Pancreas (tissue), 10 donors: ENCODE data around the gene TTLL8. TPM values are rescaled to one million over a fixed set of nuclear protein-coding genes. Genes with fewer than 3 reads are reported as not detected.

ENCODE experiments used
- ATAC-seq, 4 donors: fragments of 200-7000 bp; cut with Tn5 transposase; one replicate each; pipeline versions ENCODE4 v1.8.0 to v1.9.1; 2020; ENCODE audit warnings: mild to moderate bottlenecking in 4 of 4, moderate library complexity in 4 of 4
- DNase-seq, 6 donors: peaks; one replicate each; pipeline ENCODE4 v3.0.0-alpha.2; 2020
- FAIRE-seq: peaks from 2 replicates; lab custom pipeline; 2012; peaks lifted over from hg19 to GRCh38; lab: Jason Lieb, UNC
- H3K27ac ChIP-seq, 4 donors: fragments of 200-600 bp; sonication (generic); 1 replicate in 3 of 4; 2 replicates in 1 of 4; pipeline versions ENCODE4 v1.5.0 to v1.8.0; 2020
- H3K27me3 ChIP-seq, 4 donors: fragments of 200-600 bp; one replicate each; pipeline ENCODE4 v1.8.0; 2021
- H3K36me3 ChIP-seq, 3 donors: fragments of 200-600 bp; sonication (generic) in 1 of 3; one replicate each; pipeline versions ENCODE4 v1.5.0 to v1.8.0; 2020 to 2021
- H3K4me1 ChIP-seq, 3 donors: fragments of 200-600 bp; one replicate each; pipeline ENCODE4 v1.8.0; 2021
- H3K4me3 ChIP-seq, 4 donors: fragments of 200-600 bp; sonication (generic) in 2 of 4; one replicate each; pipeline versions ENCODE4 v1.5.0 to v1.8.0; 2020 to 2021
- H3K9me3 ChIP-seq, 4 donors: fragments of 200-600 bp; one replicate each; pipeline ENCODE4 v1.8.0; 2021
- CTCF ChIP-seq, 4 donors: fragments of 200-600 bp; sonication (generic) in 3 of 4; IDR thresholded peaks; one replicate each; pipeline versions ENCODE4 v1.5.0 to v1.8.0; 2021; ENCODE audit warnings: antibody characterized with exemption in 4 of 4
- WGBS, 2 donors: extraction: QIAGEN DNeasy Blood & Tissue Kit; methylation state at CpG; one replicate each; pipeline ENCODE4 v1.1.7; 2013; 5-methylcytosine and 5-hydroxymethylcytosine counted together
- intact Hi-C, 3 donors: fragments of 100-400 bp; cut with DNase I; formaldehyde crosslinking; loops; one replicate each; pipeline versions ENCODE4 v1.11.1 to v1.14.2; 2022
- polyA plus RNA-seq, 2 donors: library from polyadenylated mRNA; stranded (reverse); fragments of 200-250 nt; gene quantifications; one replicate each; pipeline ENCODE4 v1.2.3, GENCODE V29; 2013
- total RNA-seq, 6 donors: library from RNA; stranded (reverse); fragmentation: NEBNext Ultra II Directional in 4 of 6; extraction: Animal tissue kit (Norgen Biotek cat#: 25700) in 4 of 6; gene quantifications; one replicate each; pipeline versions ENCODE4 v1.2.1 to v1.2.4, GENCODE V29; 2021 to 2023
- donor health status: healthy with polysubstance abuse.
- donor health status: DM: no; HTN: no; CAD: no; lungs with moderate emphysema.
- donor health status: DM: no; HTN: no; CAD: no.
- donor health status: control.
- donor health status: control.
- donor health status: Bipolar disorder and iron deficiency.
- donor health status: DM: yes; HTN: yes; CAD: no.
- donor health status: DM: no; HTN: no; CAD: no.
- donor health status: DM: no; HTN: no; CAD: no.
- donor health status: DM: yes; HTN: yes; CAD: no.

The TTLL8 gene
- total and polyA plus RNA-seq, 8 donors = not detected

DNA sequence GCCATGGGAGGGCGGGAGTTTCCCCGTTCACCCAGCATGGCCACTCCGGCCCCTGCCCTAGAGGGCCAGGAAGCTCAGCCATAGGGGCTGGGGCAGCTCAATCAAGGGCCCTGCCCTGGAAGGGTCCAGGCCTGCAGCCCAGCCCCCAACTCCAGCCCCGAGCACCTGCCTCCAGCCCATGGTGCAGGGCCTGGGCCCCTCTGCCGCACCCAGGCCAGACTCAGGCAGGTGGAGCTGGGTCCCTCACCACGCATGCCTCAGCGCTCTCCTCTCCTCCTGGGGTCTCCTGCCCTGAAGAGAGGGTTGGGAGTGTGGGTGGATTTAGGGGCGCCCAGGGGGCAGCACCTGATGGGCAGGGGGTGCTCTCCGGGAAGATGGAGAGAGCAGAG, 14.1 kb upstream of the TTLL8 start:
- intact Hi-C loops = no loop called here
- FAIRE-seq = no peak
- no peaks in the 10 kb centered on the region for H3K9me3 ChIP-seq
- H3K4me3 ChIP-seq = no peak overlapping the region
- H3K27me3 ChIP-seq = no peaks in the 10 kb centered on the region
- 87 to 92% methylated on average over 9 of the region's 9 CpGs for WGBS, 2 donors
- no peak for ATAC-seq
- peak in 1 of 6 donors; percentile 39 for DNase-seq
- H3K36me3 ChIP-seq = no peaks in the 10 kb centered on the region
- H3K4me1 ChIP-seq = no peaks in the 10 kb centered on the region
- TF ChIP-seq CTCF (IDR thresholded peaks at IDR 0.05) = no peak
- H3K27ac ChIP-seq = no peak overlapping the region

DNA sequence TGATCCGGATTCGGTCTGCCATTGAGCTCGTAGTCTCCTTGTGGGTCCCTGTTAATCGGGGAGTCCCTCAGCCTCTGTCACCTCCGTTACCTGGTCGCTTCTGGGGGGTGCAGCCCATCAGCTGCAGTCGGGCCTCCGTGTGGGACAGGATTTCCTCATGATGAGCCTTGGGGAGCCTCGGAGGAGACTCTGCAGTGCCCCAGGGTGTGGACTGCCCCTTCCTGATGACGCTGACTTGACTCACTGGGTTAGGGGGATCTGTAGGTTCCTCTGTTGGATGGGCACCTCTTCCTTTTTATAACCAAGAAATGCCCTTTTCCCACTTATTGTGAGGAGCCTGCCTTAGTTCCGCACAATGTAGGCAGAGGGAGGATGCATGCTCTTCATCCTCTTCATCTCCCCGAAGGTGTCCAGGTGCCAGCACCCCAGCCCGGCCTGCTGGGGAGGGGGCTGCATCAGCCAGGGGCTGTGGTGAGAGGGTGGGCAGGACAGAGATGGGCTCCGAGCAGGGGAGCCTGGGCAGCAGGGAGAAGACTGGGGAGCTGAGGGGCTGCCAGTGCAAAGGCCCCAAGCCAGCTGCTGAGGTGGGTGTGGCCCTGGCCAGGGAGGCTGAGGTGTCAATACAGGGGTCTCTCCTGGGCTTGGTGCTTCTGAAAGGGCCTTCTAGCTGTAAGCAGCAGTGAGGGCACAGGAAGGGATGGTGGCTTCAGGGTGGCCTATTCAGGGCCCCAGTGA, 13.5 kb upstream of the TTLL8 start:
- Histone ChIP-seq H3K27ac (no peak overlapping the region), H3K27me3 (no peaks in the 10 kb centered on the region), H3K9me3 (no peaks in the 10 kb centered on the region), H3K4me1 (no peaks in the 10 kb centered on the region), H3K36me3 (no peaks in the 10 kb centered on the region), H3K4me3 (no peak overlapping the region)
- peak in 1 of 6 donors; percentile 43 for DNase-seq
- no peak for TF ChIP-seq CTCF (IDR thresholded peaks at IDR 0.05)
- intact Hi-C loops = no loop called here
- WGBS, 2 donors = 72 to 83% methylated on average over 14 of the region's 14 CpGs
- ATAC-seq = no peak
- no peak for FAIRE-seq

- H3K4me1 ChIP-seq = no peaks in the 10 kb centered on the region
- DNase-seq (peak in 1 of 6 donors; percentile 33), ATAC-seq (no peak), FAIRE-seq (no peak)
- no peaks in the 10 kb centered on the region for H3K36me3 ChIP-seq
- H3K27ac ChIP-seq = no peak overlapping the region
- H3K27me3 ChIP-seq = no peaks in the 10 kb centered on the region
- no peak for TF ChIP-seq CTCF (IDR thresholded peaks at IDR 0.05)
- intact Hi-C loops = no loop called here
- 73 to 87% methylated on average over 8 of the region's 8 CpGs for WGBS, 2 donors
- no peaks in the 10 kb centered on the region for H3K9me3 ChIP-seq
- no peak overlapping the region for H3K4me3 ChIP-seq
Measured at GRCh38 chr22:50070366-50070765, 12.3 kb upstream of the TTLL8 start.

- H3K4me1 ChIP-seq = no peaks in the 10 kb centered on the region
- H3K36me3 ChIP-seq = no peaks in the 10 kb centered on the region
- TF ChIP-seq CTCF (IDR thresholded peaks at IDR 0.05) = no peak
- FAIRE-seq (no peak), DNase-seq (peak in 1 of 6 donors; percentile 23), ATAC-seq (no peak)
- no peak overlapping the region for H3K27ac ChIP-seq
- intact Hi-C loops = no loop called here
- H3K9me3 ChIP-seq = no peaks in the 10 kb centered on the region
- no peak overlapping the region for H3K4me3 ChIP-seq
- WGBS, 2 donors = 69 to 88% methylated on average over 11 of the region's 11 CpGs
- no peaks in the 10 kb centered on the region for H3K27me3 ChIP-seq
Measured at GRCh38 chr22:50068096-50068495, 10.0 kb upstream of the TTLL8 start.

DNA sequence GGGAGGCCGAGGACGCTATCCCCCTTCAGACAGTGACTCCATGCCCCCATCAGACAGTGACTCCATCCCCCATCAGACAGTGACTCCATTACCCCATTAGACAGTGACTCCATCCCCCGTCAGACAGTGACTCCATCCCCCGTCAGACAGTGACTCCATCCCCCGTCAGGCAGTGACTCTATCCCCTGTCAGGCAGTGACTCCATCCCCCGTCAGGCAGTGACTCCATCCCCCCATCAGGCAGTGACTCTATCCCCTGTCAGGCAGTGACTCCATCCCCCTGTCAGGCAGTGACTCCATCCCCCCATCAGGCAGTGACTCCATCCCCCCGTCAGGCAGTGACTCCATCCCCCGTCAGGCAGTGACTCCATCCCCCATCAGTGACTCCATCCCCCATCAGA, 9.1 kb upstream of the TTLL8 start:
- no peaks in the 10 kb centered on the region for H3K4me1 ChIP-seq
- TF ChIP-seq CTCF (IDR thresholded peaks at IDR 0.05) = no peak
- no peak for FAIRE-seq
- H3K9me3 ChIP-seq = no peaks in the 10 kb centered on the region
- WGBS, 2 donors = 50 to 66% methylated on average over 8 of the region's 8 CpGs
- DNase-seq = no peak
- no peak overlapping the region for H3K27ac ChIP-seq
- ATAC-seq = no peak
- no peaks in the 10 kb centered on the region for H3K27me3 ChIP-seq
- intact Hi-C loops = no loop called here
- H3K36me3 ChIP-seq = no peaks in the 10 kb centered on the region
- H3K4me3 ChIP-seq = no peak overlapping the region
